Measurements from ENCODE around the gene NDEL1.

DNA sequence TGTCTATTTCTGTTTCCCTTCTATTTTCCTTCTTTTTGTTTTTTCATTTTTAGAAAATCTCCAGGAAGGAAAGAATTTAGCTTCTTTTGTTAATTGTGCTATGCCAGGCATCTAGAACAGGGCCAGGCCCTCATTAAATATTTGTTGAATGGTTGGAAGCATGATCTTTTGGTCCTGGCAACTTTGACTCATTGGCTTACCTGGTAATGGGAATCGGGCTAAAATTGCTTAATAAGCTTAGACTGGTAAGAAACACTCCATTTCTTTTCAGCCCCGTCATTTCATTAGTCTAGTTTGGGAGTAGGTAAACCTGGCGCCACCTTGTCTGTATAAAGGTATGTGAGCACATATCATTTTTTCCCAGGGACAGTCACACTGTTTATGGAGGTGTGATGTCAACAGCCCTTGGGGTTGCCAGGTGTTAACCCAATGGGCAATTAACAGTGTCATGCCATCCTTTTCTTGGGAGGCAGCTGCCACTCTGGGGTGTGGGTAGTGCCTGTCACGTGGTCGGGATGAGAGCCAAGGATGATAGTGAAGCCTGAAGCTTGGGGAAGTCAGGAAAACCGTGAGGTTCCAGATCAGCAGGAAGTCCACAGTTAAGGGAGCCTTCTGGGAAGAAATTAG, 9.5 kb upstream of the NDEL1 start:
- TF ChIP-seq, protein P1, sequence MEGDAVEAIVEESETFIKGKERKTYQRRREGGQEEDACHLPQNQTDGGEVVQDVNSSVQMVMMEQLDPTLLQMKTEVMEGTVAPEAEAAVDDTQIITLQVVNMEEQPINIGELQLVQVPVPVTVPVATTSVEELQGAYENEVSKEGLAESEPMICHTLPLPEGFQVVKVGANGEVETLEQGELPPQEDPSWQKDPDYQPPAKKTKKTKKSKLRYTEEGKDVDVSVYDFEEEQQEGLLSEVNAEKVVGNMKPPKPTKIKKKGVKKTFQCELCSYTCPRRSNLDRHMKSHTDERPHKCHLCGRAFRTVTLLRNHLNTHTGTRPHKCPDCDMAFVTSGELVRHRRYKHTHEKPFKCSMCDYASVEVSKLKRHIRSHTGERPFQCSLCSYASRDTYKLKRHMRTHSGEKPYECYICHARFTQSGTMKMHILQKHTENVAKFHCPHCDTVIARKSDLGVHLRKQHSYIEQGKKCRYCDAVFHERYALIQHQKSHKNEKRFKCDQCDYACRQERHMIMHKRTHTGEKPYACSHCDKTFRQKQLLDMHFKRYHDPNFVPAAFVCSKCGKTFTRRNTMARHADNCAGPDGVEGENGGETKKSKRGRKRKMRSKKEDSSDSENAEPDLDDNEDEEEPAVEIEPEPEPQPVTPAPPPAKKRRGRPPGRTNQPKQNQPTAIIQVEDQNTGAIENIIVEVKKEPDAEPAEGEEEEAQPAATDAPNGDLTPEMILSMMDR (conservative IDR thresholded peaks at IDR 0.05; ENCODE audit: low read depth, low read length), result no peak
- TF ChIP-seq EZH2 (IDR thresholded peaks at IDR 0.05; ENCODE audit: borderline replicate concordance, low read depth, low read length, poor library complexity, severe bottlenecking), result no peak

All from A673 (cell line).